ENCODE measurements around the gene MAP3K6.

DNA sequence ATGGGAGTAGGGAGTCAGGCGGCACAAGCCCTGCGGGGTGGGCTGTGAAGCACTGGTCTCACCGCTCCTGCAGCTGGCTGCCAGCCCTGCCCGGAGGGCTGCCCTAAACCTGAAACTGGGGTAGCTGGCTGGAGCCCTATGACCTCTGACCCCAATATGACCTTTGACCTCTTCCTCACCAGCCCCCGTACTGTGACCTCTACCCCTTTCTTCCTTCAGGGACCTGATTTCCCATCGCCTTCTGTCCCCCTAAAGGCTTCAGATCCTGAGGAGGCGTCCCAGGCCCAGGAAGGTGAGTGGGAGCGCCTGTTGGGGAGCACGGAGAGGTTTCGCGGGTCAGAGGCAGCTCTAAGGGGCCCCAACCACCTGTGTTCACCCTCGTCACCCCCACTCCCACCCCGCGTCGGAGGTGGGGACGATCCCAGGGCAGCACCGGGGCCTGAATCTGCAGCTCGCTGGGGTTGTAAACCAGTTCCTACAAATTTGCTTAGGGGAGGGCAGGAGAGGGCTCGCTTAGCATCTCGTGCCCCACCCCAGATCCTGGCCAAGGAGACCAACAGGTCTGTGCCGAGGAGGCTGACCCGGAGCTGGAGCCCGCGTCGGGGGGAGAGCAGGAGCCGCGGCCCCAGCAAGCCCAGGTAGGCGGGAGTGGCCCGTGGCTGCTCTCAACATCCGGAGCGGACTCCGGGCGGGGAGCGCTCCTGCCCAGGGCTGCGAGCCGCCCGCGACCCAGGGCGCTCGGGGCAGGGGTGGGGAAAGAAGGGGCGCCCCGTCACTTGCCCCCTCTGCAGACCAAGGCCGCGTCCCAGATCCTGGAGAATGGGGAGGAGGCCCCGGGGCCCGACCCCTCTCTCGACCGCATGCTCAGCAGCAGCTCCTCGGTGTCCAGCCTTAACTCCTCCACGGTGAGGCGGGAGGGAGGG, 17.6 kb downstream of the MAP3K6 start:
- TF ChIP-seq CTCF (IDR thresholded peaks at IDR 0.05) (no peak), POLR2A (IDR thresholded peaks at IDR 0.05) (no peak)
